ENCODE data around the gene MACF1.

DNA sequence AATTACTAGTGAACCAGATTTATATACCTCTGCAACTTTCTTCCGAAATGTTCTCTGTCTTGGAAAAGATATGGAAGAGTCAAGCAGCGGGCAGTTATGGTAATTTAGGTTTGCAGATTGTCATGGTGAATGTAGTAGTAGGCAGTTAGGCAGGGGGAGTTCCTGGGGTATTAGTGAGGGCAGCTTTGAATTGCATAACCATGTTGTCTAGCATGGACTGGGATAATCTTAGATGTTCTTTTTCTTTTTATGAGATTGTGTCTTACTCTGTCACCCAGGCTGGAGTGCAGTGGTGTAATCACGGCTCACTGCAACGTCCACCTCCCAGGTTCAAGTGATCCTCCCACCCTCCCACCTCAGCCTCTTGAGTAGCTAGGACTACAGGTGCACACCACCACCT is 25.0 kb downstream of the MACF1 start:
- TF ChIP-seq, protein P1, sequence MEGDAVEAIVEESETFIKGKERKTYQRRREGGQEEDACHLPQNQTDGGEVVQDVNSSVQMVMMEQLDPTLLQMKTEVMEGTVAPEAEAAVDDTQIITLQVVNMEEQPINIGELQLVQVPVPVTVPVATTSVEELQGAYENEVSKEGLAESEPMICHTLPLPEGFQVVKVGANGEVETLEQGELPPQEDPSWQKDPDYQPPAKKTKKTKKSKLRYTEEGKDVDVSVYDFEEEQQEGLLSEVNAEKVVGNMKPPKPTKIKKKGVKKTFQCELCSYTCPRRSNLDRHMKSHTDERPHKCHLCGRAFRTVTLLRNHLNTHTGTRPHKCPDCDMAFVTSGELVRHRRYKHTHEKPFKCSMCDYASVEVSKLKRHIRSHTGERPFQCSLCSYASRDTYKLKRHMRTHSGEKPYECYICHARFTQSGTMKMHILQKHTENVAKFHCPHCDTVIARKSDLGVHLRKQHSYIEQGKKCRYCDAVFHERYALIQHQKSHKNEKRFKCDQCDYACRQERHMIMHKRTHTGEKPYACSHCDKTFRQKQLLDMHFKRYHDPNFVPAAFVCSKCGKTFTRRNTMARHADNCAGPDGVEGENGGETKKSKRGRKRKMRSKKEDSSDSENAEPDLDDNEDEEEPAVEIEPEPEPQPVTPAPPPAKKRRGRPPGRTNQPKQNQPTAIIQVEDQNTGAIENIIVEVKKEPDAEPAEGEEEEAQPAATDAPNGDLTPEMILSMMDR (conservative IDR thresholded peaks at IDR 0.05; ENCODE audit: low read depth, low read length): no peak
- TF ChIP-seq EZH2 (IDR thresholded peaks at IDR 0.05; ENCODE audit: borderline replicate concordance, low read depth, low read length, poor library complexity, severe bottlenecking): no peak

Data from A673 (cell line).